Peyer's patch (tissue), 4 donors: ENCODE measurements around the gene CCDC3.

Source experiments
- POLR2A ChIP-seq, 2 donors: fragments of 450-650 bp; IDR thresholded peaks; one replicate each; pipeline ENCODE4 v1.5.1; 2017; ENCODE audit warnings: antibody characterized with exemption in 2 of 2, mild to moderate bottlenecking in 2 of 2, moderate library complexity in 2 of 2
- TF ChIP-seq, protein P1 (sequence below), 6 experiments: fragments of 450-650 bp in 4 of 6; fragments of 200-600 bp in 2 of 6; sonication (generic) in 1 of 6; IDR thresholded peaks; one replicate each; pipeline ENCODE4 v1.5.1; 2017 to 2019; ENCODE audit warnings: antibody characterized with exemption in 6 of 6, mild to moderate bottlenecking in 3 of 6, moderate library complexity in 1 of 6

DNA sequence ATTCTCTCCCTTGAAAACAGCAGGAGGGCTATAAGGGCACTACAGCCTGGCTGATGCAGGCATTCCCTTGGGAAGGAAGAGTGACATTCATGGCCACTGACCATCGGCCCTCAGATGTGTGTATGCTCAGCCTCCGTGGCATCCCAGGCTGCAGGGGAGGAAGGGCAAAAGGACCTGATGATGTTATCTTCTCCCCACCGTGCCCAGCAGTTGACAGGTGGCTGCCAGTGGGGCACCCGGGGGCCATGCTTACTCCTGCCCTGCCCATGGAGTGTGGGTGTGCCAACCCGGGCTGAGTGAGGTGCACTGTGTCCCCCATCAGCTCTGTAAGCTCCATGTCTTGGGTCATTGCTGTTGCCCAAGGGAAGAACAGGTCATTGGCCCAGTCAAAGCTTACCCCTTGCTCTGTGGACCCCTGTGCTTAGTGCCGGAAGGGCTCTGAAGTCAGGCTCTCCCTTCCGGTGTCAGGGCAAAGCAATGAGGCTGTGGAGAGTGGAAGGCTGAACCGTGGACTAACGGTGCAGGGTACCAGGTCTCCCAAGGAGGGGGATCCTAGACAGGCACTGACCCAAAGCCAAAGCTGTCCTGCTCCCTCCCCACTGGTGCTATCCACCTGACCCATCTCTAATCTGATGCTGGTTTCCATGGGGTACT is 92.2 kb downstream of the CCDC3 start:
- TF ChIP-seq POLR2A (IDR thresholded peaks at IDR 0.05): no peak
- TF ChIP-seq, protein P1, sequence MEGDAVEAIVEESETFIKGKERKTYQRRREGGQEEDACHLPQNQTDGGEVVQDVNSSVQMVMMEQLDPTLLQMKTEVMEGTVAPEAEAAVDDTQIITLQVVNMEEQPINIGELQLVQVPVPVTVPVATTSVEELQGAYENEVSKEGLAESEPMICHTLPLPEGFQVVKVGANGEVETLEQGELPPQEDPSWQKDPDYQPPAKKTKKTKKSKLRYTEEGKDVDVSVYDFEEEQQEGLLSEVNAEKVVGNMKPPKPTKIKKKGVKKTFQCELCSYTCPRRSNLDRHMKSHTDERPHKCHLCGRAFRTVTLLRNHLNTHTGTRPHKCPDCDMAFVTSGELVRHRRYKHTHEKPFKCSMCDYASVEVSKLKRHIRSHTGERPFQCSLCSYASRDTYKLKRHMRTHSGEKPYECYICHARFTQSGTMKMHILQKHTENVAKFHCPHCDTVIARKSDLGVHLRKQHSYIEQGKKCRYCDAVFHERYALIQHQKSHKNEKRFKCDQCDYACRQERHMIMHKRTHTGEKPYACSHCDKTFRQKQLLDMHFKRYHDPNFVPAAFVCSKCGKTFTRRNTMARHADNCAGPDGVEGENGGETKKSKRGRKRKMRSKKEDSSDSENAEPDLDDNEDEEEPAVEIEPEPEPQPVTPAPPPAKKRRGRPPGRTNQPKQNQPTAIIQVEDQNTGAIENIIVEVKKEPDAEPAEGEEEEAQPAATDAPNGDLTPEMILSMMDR (IDR thresholded peaks at IDR 0.05): no peak
